Esophagus muscularis mucosa (tissue), 4 donors: ENCODE measurements around the gene TESK2. TPM values are rescaled to one million over a fixed set of nuclear protein-coding genes. Genes with fewer than 3 reads are reported as not detected.

Experiments
- DNase-seq: peaks from one replicate; pipeline ENCODE4 v3.0.0-alpha.2; 2017; ENCODE audit errors: extremely low spot score
- H3K27ac ChIP-seq, 4 donors: fragments of 200-600 bp; sonication (generic); replicated peaks in 1 of 4; 1 replicate in 3 of 4; 2 replicates in 1 of 4; pipeline ENCODE4 v1.5.1; 2016 to 2019; ENCODE audit warnings: mild to moderate bottlenecking in 1 of 4
- H3K27me3 ChIP-seq, 4 donors: fragments of 200-600 bp; sonication (generic); one replicate each; pipeline versions ENCODE4 v1.5.1 to v1.6.0; 2016 to 2019
- H3K36me3 ChIP-seq, 4 donors: fragments of 200-600 bp; sonication (generic); one replicate each; pipeline ENCODE4 v1.5.1; 2016 to 2019
- H3K4me1 ChIP-seq, 4 donors: fragments of 200-600 bp; sonication (generic); one replicate each; pipeline ENCODE4 v1.5.1; 2016 to 2019
- H3K4me3 ChIP-seq, 4 donors: fragments of 200-600 bp; sonication (generic); 1 replicate in 2 of 4; 2 replicates in 2 of 4; pipeline ENCODE4 v1.5.1; 2016 to 2019; ENCODE audit warnings: mild to moderate bottlenecking in 4 of 4, moderate library complexity in 1 of 4
- H3K9me3 ChIP-seq, 4 donors: fragments of 200-600 bp; sonication (generic); 1 replicate in 3 of 4; 2 replicates in 1 of 4; pipeline ENCODE4 v1.5.1; 2016 to 2019
- EP300 ChIP-seq: sonication (generic); formaldehyde crosslinking; IDR thresholded peaks from one replicate; pipeline ENCODE4 v1.6.1; 2017; ENCODE audit warnings: antibody characterized with exemption
- POLR2A ChIP-seq: fragments of 450-650 bp; IDR thresholded peaks from one replicate; pipeline ENCODE4 v1.6.1; 2017; ENCODE audit warnings: antibody characterized with exemption, moderate library complexity, mild to moderate bottlenecking, low read depth
- POLR2AphosphoS5 ChIP-seq, 2 donors: sonication (generic); formaldehyde crosslinking; IDR thresholded peaks; one replicate each; pipeline ENCODE4 v1.6.1; 2017; ENCODE audit warnings: antibody characterized with exemption in 2 of 2
- WGBS: methylation state at CpG from one replicate; pipeline ENCODE4 v1.1.5; 2018; 5-methylcytosine and 5-hydroxymethylcytosine counted together
- intact Hi-C: fragments of 100-400 bp; cut with DNase I; formaldehyde crosslinking; loops from one replicate; pipeline ENCODE4 v1.15.1; 2023
- total RNA-seq, 4 donors: library from RNA; depleted of rRNA; stranded (reverse); fragments of >200 nt; gene quantifications; one replicate each; pipeline versions ENCODE4 v1.1.0 to v1.2.1, GENCODE V29; 2016
- TF ChIP-seq, protein P1 (sequence below), 3 experiments: fragments of 200-600 bp in 2 of 3; fragments of 450-650 bp in 1 of 3; sonication (generic) in 2 of 3; IDR thresholded peaks; one replicate each; pipeline ENCODE4 v1.5.1; 2017 to 2019; ENCODE audit warnings: antibody characterized with exemption in 3 of 3, mild to moderate bottlenecking in 2 of 3, moderate library complexity in 1 of 3

TESK2 gene
- total RNA-seq, 4 donors from 2014 or later, result 3.3 to 6.5 (median 4.8) TPM

DNA sequence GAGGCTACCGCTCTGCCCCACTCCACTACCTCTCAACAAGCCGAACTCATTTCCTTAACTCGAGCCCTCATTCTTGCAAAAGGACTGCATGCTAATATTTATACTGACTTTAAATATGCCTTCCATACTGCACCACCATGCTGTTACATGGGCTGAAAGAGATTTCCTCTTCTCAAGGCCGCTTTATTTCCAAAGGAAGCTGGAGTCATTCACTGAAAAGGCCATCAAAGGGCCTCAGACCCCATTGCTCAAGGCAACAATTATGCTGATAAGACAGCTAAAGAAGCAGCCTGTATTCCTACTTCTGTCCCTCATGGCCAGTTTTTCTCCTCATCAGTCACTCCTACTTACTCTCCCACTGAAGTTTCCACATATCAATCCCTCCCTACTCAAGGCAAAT, 171.2 kb downstream of the TESK2 start:
- no peak for TF ChIP-seq POLR2AphosphoS5 (IDR thresholded peaks at IDR 0.05)
- no peak for TF ChIP-seq POLR2A
- TF ChIP-seq EP300, result no peak
- TF ChIP-seq, protein P1, sequence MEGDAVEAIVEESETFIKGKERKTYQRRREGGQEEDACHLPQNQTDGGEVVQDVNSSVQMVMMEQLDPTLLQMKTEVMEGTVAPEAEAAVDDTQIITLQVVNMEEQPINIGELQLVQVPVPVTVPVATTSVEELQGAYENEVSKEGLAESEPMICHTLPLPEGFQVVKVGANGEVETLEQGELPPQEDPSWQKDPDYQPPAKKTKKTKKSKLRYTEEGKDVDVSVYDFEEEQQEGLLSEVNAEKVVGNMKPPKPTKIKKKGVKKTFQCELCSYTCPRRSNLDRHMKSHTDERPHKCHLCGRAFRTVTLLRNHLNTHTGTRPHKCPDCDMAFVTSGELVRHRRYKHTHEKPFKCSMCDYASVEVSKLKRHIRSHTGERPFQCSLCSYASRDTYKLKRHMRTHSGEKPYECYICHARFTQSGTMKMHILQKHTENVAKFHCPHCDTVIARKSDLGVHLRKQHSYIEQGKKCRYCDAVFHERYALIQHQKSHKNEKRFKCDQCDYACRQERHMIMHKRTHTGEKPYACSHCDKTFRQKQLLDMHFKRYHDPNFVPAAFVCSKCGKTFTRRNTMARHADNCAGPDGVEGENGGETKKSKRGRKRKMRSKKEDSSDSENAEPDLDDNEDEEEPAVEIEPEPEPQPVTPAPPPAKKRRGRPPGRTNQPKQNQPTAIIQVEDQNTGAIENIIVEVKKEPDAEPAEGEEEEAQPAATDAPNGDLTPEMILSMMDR (IDR thresholded peaks at IDR 0.05), result no peak
- H3K27ac ChIP-seq, result no peak overlapping the region
- no peaks in the 10 kb centered on the region for H3K27me3 ChIP-seq
- DNase-seq, result no peak
- intact Hi-C loops, result no loop called here
- no peaks in the 10 kb centered on the region for H3K4me1 ChIP-seq
- no peak overlapping the region for H3K4me3 ChIP-seq
- no peaks in the 10 kb centered on the region for H3K36me3 ChIP-seq
- 90% methylated on average over 4 of the region's 4 CpGs for WGBS
- no peaks in the 10 kb centered on the region for H3K9me3 ChIP-seq

DNA sequence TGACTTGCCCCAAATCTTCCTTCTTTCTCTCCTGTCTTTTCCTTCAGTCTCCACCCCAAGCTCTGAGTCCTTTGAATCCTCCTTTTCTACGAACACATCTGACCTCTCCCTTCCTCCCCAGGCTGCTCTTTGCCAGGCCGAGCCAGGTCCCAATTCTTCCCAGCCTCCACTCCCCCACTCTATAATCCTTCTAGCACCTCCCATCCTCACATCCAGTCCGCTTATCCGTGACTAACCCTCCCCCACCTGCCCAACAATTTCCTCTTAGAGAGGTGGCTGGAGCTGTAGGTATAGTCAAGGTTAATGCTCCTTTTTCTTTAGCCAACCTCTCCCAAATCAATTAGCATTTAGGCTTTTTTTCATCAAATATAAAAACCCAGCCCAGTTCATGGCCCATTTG, 173.8 kb downstream of the TESK2 start:
- Histone ChIP-seq H3K36me3 (no peaks in the 10 kb centered on the region), H3K9me3 (no peaks in the 10 kb centered on the region), H3K27ac (no peak overlapping the region), H3K4me3 (no peak overlapping the region), H3K4me1 (no peaks in the 10 kb centered on the region), H3K27me3 (no peaks in the 10 kb centered on the region)
- no peak for DNase-seq
- intact Hi-C loops, result no loop called here
- 69% methylated on average over 4 of the region's 4 CpGs for WGBS
- TF ChIP-seq POLR2A, result no peak
- TF ChIP-seq, protein P1 (IDR thresholded peaks at IDR 0.05), result no peak
- TF ChIP-seq EP300, result no peak
- TF ChIP-seq POLR2AphosphoS5 (IDR thresholded peaks at IDR 0.05), result no peak

DNA sequence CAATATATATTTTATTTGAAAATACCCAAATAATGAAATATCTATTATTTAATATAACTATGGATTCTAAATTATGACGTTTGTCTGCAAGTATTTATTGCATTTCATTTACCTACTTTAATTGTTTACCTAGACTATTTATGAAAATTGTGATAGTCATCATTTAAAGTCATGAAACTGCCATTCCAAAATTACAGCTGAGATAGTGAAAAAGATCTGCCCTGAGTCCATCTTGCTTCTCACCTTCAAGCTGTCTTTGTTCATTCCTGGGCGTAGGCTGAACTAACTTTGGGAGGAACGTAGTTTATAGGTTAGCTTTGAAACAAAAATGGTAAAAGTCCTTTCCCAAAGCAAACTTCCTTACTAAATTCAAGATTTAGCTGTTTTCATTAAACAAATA, 176.7 kb downstream of the TESK2 start:
- no peaks in the 10 kb centered on the region for H3K27me3 ChIP-seq
- no peaks in the 10 kb centered on the region for H3K4me1 ChIP-seq
- 88% methylated on average over 3 of the region's 3 CpGs for WGBS
- TF ChIP-seq, protein P1 (IDR thresholded peaks at IDR 0.05), result no peak
- TF ChIP-seq POLR2AphosphoS5 (IDR thresholded peaks at IDR 0.05) (no peak), POLR2A (no peak), EP300 (no peak)
- no peaks in the 10 kb centered on the region for H3K9me3 ChIP-seq
- no peak overlapping the region for H3K27ac ChIP-seq
- DNase-seq, result no peak
- no peak overlapping the region for H3K4me3 ChIP-seq
- no peaks in the 10 kb centered on the region for H3K36me3 ChIP-seq
- intact Hi-C loops, result no loop called here

DNA sequence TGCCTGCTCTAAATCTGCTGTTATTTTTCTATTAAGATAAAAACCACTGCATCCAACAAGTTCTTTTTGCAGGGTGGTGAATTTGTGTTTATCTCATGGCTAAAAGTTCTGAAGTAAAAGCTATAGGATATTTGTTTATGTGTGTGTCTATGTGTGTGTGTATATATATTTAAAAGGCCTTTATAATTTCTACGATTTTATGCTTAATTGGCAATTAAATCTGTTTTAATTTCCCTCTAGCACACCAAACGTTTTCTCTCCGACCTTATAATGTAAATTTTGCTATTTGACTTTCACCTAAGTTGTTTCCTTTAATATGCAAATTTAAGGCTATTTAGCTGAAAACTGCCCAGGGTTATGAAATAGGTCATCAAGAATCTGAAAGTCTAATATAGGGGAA, 184.1 kb downstream of the TESK2 start:
- Histone ChIP-seq H3K4me1 (peaks cover 11 to 19% (median 16%) of the 10 kb centered on the region in 4 donors), H3K9me3 (no peaks in the 10 kb centered on the region), H3K4me3 (no peak overlapping the region), H3K36me3 (no peaks in the 10 kb centered on the region), H3K27ac (no peak overlapping the region), H3K27me3 (no peaks in the 10 kb centered on the region)
- 84% methylated on average over 3 of the region's 3 CpGs for whole genome bisulfite sequencing
- intact Hi-C loops, result loop anchor here (10.0 kb wide), 2 partner anchors 472 to 592 kb away; no protein-coding TSS in a partner anchor
- DNase-seq, result no peak
- TF ChIP-seq POLR2AphosphoS5 (IDR thresholded peaks at IDR 0.05) (no peak), EP300 (no peak), POLR2A (no peak)

DNA sequence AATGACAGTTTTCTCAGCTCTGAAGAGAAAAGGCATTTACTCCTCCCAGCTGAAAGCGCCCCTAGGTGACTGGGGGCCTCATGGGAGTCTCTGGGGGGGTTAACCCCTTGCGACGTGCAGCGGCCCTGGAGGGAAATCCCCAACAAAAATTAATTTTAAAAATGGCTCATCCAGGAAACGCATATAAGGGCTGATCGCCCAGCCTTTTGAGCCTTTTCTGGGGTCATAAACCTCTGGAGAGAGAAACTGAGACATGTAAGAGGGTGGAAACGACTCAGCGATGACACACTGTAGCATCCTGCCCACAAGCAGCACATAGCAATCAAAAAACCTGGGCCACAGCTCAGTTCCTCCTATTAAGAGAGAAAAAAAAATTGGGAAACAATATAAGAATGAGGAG, 184.6 kb downstream of the TESK2 start:
- no peak for DNase-seq
- 57% methylated on average over 8 of the region's 8 CpGs for WGBS

More for the DNA sequence above, 184.6 kb downstream of the TESK2 start:
- H3K4me3 ChIP-seq, result no peak overlapping the region
- H3K36me3 ChIP-seq, result no peaks in the 10 kb centered on the region
- TF ChIP-seq, protein P1 (IDR thresholded peaks at IDR 0.05), result no peak
- no peak overlapping the region for H3K27ac ChIP-seq
- H3K9me3 ChIP-seq, result no peaks in the 10 kb centered on the region
- H3K4me1 ChIP-seq, result peaks cover 11 to 19% (median 16%) of the 10 kb centered on the region in 4 donors
- H3K27me3 ChIP-seq, result no peaks in the 10 kb centered on the region
- intact Hi-C loops, result loop anchor here (10.0 kb wide), 2 partner anchors 472 to 592 kb away; no protein-coding TSS in a partner anchor
